ENCODE measurements around the gene KRT37.
A peak's percentile ranks its signal among the peaks of the same experiment; 100 is the strongest.
"Not testable (repeated sequence)": the region's sequence is repeated elsewhere in the genome, so short reads cannot be mapped to it uniquely, and the experiment has no call there.

The KRT37 gene

GRCh38 chr17:41434005-41434404 lies 9.6 kb upstream of the KRT37 start:
- DNase-seq: no peak

GRCh38 chr17:41433586-41433985 lies 9.2 kb upstream of the KRT37 start:
- no peak for DNase-seq

GRCh38 chr17:41430376-41430775 lies 6.0 kb upstream of the KRT37 start:
- not testable (repeated sequence) for DNase-seq

- no peak for DNase-seq
Observed at GRCh38 chr17:41429667-41430066, 5.3 kb upstream of the KRT37 start.

- no peak for DNase-seq
Observed at GRCh38 chr17:41428591-41429291, 4.4 kb upstream of the KRT37 start.

GRCh38 chr17:41422586-41422985 lies 1.8 kb downstream of the KRT37 start:
- not testable (repeated sequence) for DNase-seq

- DNase-seq: no peak
Observed at GRCh38 chr17:41421617-41422016, 2.8 kb downstream of the KRT37 start.

- no peak for DNase-seq
Observed at GRCh38 chr17:41421116-41421515, 3.3 kb downstream of the KRT37 start.

GRCh38 chr17:41420134-41420533 lies 4.3 kb downstream of the KRT37 start:
- no peak for DNase-seq

- DNase-seq: no peak
Observed at GRCh38 chr17:41419716-41420115, 4.7 kb downstream of the KRT37 start.

GRCh38 chr17:41418116-41418860 lies 6.1 kb downstream of the KRT37 start:
- no peak for DNase-seq

- DNase-seq: no peak
Observed at GRCh38 chr17:41417576-41418015, 6.8 kb downstream of the KRT37 start.

- DNase-seq: no peak
Observed at GRCh38 chr17:41417127-41417526, 7.3 kb downstream of the KRT37 start.

- DNase-seq: no peak
Observed at GRCh38 chr17:41416479-41416878, 7.9 kb downstream of the KRT37 start.

- DNase-seq: no peak
Observed at GRCh38 chr17:41415833-41416335, 8.5 kb downstream of the KRT37 start.

GRCh38 chr17:41415411-41415810 lies 9.0 kb downstream of the KRT37 start:
- no peak for DNase-seq

GRCh38 chr17:41413982-41414381 lies 10.4 kb downstream of the KRT37 start:
- no peak for DNase-seq

- DNase-seq: no peak
Observed at GRCh38 chr17:41413353-41413957, 10.9 kb downstream of the KRT37 start.

- DNase-seq: no peak
Observed at GRCh38 chr17:41411072-41411840, 13.1 kb downstream of the KRT37 start.

- DNase-seq: no peak
Observed at GRCh38 chr17:41407226-41407625, 17.2 kb downstream of the KRT37 start.

GRCh38 chr17:41406205-41406604 lies 18.2 kb downstream of the KRT37 start:
- no peak for DNase-seq

- DNase-seq: peak; percentile 10
Observed at GRCh38 chr17:41404024-41404671, 20.2 kb downstream of the KRT37 start.
